ENCODE data around the gene OR51B5. TPM values are rescaled to one million over a fixed set of nuclear protein-coding genes. Genes with fewer than 3 reads are reported as not detected.

Gene OR51B5
- total and polyA plus RNA-seq, 4 donors: 0.17 to 0.23 TPM; not detected in 2

- no peak for DNase-seq (ENCODE audit: low spot score)
- H3K27me3 ChIP-seq (ENCODE audit: control insufficient read depth in 4 of 4, insufficient read depth in 4 of 4, low read length in 3 of 4): no peaks in the 10 kb centered on the region
- TF ChIP-seq CTCF (IDR thresholded peaks at IDR 0.05; ENCODE audit: low read depth, low read length, missing input control) (no peak), ZBTB33 (IDR thresholded peaks at IDR 0.05) (no peak), HNF4G (IDR thresholded peaks at IDR 0.05) (no peak), EGR1 (IDR thresholded peaks at IDR 0.05; ENCODE audit: low read depth in 2 of 2) (no peak), HNF4A (conservative IDR thresholded peaks at IDR 0.05) (no peak), NR2F2 (IDR thresholded peaks at IDR 0.05) (no peak), YY1 (IDR thresholded peaks at IDR 0.05) (no peak), REST (IDR thresholded peaks at IDR 0.05) (no peak), SP1 (IDR thresholded peaks at IDR 0.05) (no peak), TAF1 (conservative IDR thresholded peaks at IDR 0.05) (no peak), FOXA1 (IDR thresholded peaks at IDR 0.05) (no peak), ATF3 (IDR thresholded peaks at IDR 0.05) (no peak), JUND (IDR thresholded peaks at IDR 0.05) (no peak), FOXA2 (IDR thresholded peaks at IDR 0.05) (no peak), MAX (IDR thresholded peaks at IDR 0.05) (no peak), RXRA (IDR thresholded peaks at IDR 0.05) (no peak), RAD21 (IDR thresholded peaks at IDR 0.05) (no peak), GABPA (IDR thresholded peaks at IDR 0.05 in 1 of 2, conservative IDR thresholded peaks at IDR 0.05 in 1 of 2) (no peak)
- 59% methylated on average over 2 of the region's 2 CpGs for WGBS
- H3K9ac ChIP-seq (ENCODE audit: low read depth in 1 of 2, low read length in 2 of 2): no peak overlapping the region
- H3K4me1 ChIP-seq (ENCODE audit: control insufficient read depth in 4 of 4, insufficient read depth in 4 of 4, low read length in 3 of 4): no peaks in the 10 kb centered on the region
- H3K4me3 ChIP-seq (ENCODE audit: low read depth in 1 of 3, low read length in 3 of 3): no peak overlapping the region
- no peaks in the 10 kb centered on the region for H3K9me3 ChIP-seq (ENCODE audit: control insufficient read depth in 4 of 4, low read length in 3 of 4)
- no peaks in the 10 kb centered on the region for H3K36me3 ChIP-seq (ENCODE audit: control insufficient read depth in 4 of 4, insufficient read depth in 3 of 4, low read depth in 1 of 4, low read length in 3 of 4)
- H3K27ac ChIP-seq (ENCODE audit: low read depth in 1 of 2, low read length in 2 of 2): no peak overlapping the region
These were observed 24.2 kb upstream of the OR51B5 start for GRCh38 chr11:5367448-5368074.
